ENCODE measurements around the gene SART3.
A peak's percentile ranks its signal among the peaks of the same experiment; 100 is the strongest.

The SART3 gene

GRCh38 chr12:108519558-108519957, 41.4 kb downstream of the SART3 start:
- no peak for DNase-seq (ENCODE audit: low read depth)

- DNase-seq (ENCODE audit: low read depth): no peak
Measured at GRCh38 chr12:108518716-108519496, 42.1 kb downstream of the SART3 start.

- DNase-seq (ENCODE audit: low read depth): no peak
Measured at GRCh38 chr12:108518101-108518715, 42.8 kb downstream of the SART3 start.

- DNase-seq (ENCODE audit: low read depth): no peak
Measured at GRCh38 chr12:108517288-108518100, 43.5 kb downstream of the SART3 start.

GRCh38 chr12:108516511-108517275, 44.3 kb downstream of the SART3 start:
- DNase-seq (ENCODE audit: low read depth): peak; percentile 30

GRCh38 chr12:108515916-108516315, 45.1 kb downstream of the SART3 start:
- no peak for DNase-seq (ENCODE audit: low read depth)

GRCh38 chr12:108514973-108515814, 45.8 kb downstream of the SART3 start, which contains the start of gene FICD:
Gene FICD, plus strand, starts transcription at chr12:108515277. Its CDS starts 1,696 bp downstream, at chr12:108516973.
- peak; percentile 99 for DNase-seq (ENCODE audit: low read depth)

- DNase-seq (ENCODE audit: low read depth): no peak
Measured at GRCh38 chr12:108514468-108514972, 46.5 kb downstream of the SART3 start.

GRCh38 chr12:108511633-108512540, 49.1 kb downstream of the SART3 start:
- peak; percentile 70 for DNase-seq (ENCODE audit: low read depth)

- DNase-seq (ENCODE audit: low read depth): no peak
Measured at GRCh38 chr12:108510836-108511235, 50.1 kb downstream of the SART3 start.

GRCh38 chr12:108509806-108510205, 51.2 kb downstream of the SART3 start:
- DNase-seq (ENCODE audit: low read depth): no peak

GRCh38 chr12:108507971-108508642, 52.9 kb downstream of the SART3 start:
- no peak for DNase-seq (ENCODE audit: low read depth)

GRCh38 chr12:108505129-108505528, 55.8 kb downstream of the SART3 start:
- no peak for DNase-seq (ENCODE audit: low read depth)

GRCh38 chr12:108502922-108503321, 58.1 kb downstream of the SART3 start:
- no peak for DNase-seq (ENCODE audit: low read depth)

- no peak for DNase-seq (ENCODE audit: low read depth)
Measured at GRCh38 chr12:108498136-108498535, 62.8 kb downstream of the SART3 start.

GRCh38 chr12:108495823-108496579, 65.0 kb downstream of the SART3 start:
- DNase-seq (ENCODE audit: low read depth): no peak

- DNase-seq (ENCODE audit: low read depth): peak; percentile 33
Measured at GRCh38 chr12:108495054-108495453, 65.9 kb downstream of the SART3 start.

GRCh38 chr12:108491256-108491655, 69.7 kb downstream of the SART3 start:
- no peak for DNase-seq (ENCODE audit: low read depth)

Data from EH (cell line).